Measurements from ENCODE around the gene CHST13.

DNA sequence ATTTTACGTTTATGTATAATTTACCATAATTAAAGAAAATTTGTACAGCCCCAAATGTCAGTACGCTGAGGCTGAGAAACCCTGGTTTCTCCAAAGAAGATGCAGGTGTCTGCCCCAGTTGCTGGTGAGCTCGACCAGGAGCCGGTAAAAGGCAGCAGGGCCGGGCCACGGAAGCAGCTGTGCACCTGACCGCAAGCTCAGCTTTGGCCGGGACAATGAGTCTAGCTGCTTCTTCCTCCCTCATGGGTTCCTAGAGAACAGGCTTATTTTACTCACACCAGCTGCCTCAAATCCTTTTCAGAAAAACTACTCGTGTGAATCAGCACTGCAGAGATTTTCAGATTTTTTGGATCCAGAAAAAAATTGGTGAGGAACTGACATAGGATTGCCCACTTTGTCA, 30.2 kb upstream of the CHST13 start:
- TF ChIP-seq POLR2A (IDR thresholded peaks at IDR 0.05) (no peak), POLR2AphosphoS5 (IDR thresholded peaks at IDR 0.05) (no peak)
- TF ChIP-seq, protein P1, sequence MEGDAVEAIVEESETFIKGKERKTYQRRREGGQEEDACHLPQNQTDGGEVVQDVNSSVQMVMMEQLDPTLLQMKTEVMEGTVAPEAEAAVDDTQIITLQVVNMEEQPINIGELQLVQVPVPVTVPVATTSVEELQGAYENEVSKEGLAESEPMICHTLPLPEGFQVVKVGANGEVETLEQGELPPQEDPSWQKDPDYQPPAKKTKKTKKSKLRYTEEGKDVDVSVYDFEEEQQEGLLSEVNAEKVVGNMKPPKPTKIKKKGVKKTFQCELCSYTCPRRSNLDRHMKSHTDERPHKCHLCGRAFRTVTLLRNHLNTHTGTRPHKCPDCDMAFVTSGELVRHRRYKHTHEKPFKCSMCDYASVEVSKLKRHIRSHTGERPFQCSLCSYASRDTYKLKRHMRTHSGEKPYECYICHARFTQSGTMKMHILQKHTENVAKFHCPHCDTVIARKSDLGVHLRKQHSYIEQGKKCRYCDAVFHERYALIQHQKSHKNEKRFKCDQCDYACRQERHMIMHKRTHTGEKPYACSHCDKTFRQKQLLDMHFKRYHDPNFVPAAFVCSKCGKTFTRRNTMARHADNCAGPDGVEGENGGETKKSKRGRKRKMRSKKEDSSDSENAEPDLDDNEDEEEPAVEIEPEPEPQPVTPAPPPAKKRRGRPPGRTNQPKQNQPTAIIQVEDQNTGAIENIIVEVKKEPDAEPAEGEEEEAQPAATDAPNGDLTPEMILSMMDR (IDR thresholded peaks at IDR 0.05), result no peak
